ENCODE results near the gene GID8. TPM values are rescaled to one million over a fixed set of nuclear protein-coding genes. Genes with fewer than 3 reads are reported as not detected.

GID8 gene
- total and polyA plus RNA-seq, 2 of the 13 experiments (the other 11 are each of a cell fraction or from before 2014, with no cell fraction given): 39.6 to 59.8 TPM

- H2AFZ ChIP-seq (ENCODE audit: low read length): no peak overlapping the region
- intact Hi-C loops (cut with micrococcal nuclease; ENCODE audit: unreplicated experiment) (no loop called here), in situ Hi-C loops (cut with HindIII; ENCODE audit: extremely low pct_ligation_motif_present, low pct_unique_long_range_greater_than_20kb) (no loop called here)
- WGBS (ENCODE audit: low lambda C conversion rate): 88% methylated on average over 9 of the region's 9 CpGs
- CTCF ChIA-PET (ENCODE audit: low intra/inter-chr PET ratio, low total read pairs): no interaction called here
- BruUV-seq (replicated peaks): no TSS peak
- DNase-seq (ENCODE audit: low spot score): no peak
- FAIRE-seq: no peak
- H3K9ac ChIP-seq (ENCODE audit: insufficient read depth, low read depth, low read length): no peak overlapping the region
- H3K27me3 ChIP-seq (ENCODE audit: control insufficient read depth in 1 of 2, insufficient read depth in 2 of 2, low read length in 2 of 2): no peaks in the 10 kb centered on the region
- H3K79me2 ChIP-seq (ENCODE audit: insufficient read depth, low read length): peaks cover 99% of the 10 kb centered on the region
- no peaks in the 10 kb centered on the region for H3K9me3 ChIP-seq (ENCODE audit: low read length)
- H3K36me3 ChIP-seq (replicated peaks in 1 of 2; ENCODE audit: control insufficient read depth in 1 of 2, insufficient read depth in 2 of 2, low read length in 2 of 2): peaks cover 17 to 38% of the 10 kb centered on the region in 2 experiments
- POLR2A ChIA-PET: interaction anchor here (1.1 kb wide), 1 partner anchor 22 kb away, joined by 3 read pairs; no protein-coding TSS in a partner anchor
- H3K4me1 ChIP-seq (ENCODE audit: insufficient read depth, low read length): peaks cover 91% of the 10 kb centered on the region
- peak overlapping the region; percentile 10; the same call in 1 of the 2 replicates for H3K4me2 ChIP-seq (ENCODE audit: low read depth, low read length)
- peak overlapping the region; percentile 2 for H3K27ac ChIP-seq (ENCODE audit: extremely low read length, insufficient read depth, low read length)
- peaks cover 81% of the 10 kb centered on the region for H4K20me1 ChIP-seq (ENCODE audit: insufficient read depth, low read length)
- H3K4me3 ChIP-seq (replicated peaks in 1 of 3; ENCODE audit: insufficient read depth in 1 of 3, low read depth in 2 of 3, low read length in 3 of 3): no peak overlapping the region
- no peak for ATAC-seq
- TF ChIP-seq HINFP (CRISPR knock-in tag; IDR thresholded peaks at IDR 0.05; ENCODE audit: low read depth): no peak
- TF ChIP-seq ZNF850 (CRISPR knock-in tag; conservative IDR thresholded peaks at IDR 0.05): no peak
- no peak for TF ChIP-seq ZNF234 (CRISPR knock-in tag; conservative IDR thresholded peaks at IDR 0.05)
- TF ChIP-seq ZNF788 (CRISPR knock-in tag; IDR thresholded peaks at IDR 0.05; ENCODE audit: borderline replicate concordance): no peak
- no peak for TF ChIP-seq MED13 (CRISPR knock-in tag; IDR thresholded peaks at IDR 0.05)
- TF ChIP-seq BCL6 (CRISPR knock-in tag; IDR thresholded peaks at IDR 0.05): peak; percentile 10; the same call in 1 of the 2 replicates
- no peak for TF ChIP-seq ZNF382 (CRISPR knock-in tag; IDR thresholded peaks at IDR 0.05; ENCODE audit: borderline replicate concordance)
- no peak for TF ChIP-seq ZNF609 (CRISPR knock-in tag; IDR thresholded peaks at IDR 0.05; ENCODE audit: borderline replicate concordance)
- no peak for TF ChIP-seq ZNF883 (CRISPR knock-in tag; IDR thresholded peaks at IDR 0.05; ENCODE audit: not compliant biosample characterization)
- TF ChIP-seq KLF13 (CRISPR knock-in tag; IDR thresholded peaks at IDR 0.05): no peak
- TF ChIP-seq RBM22 (optimal IDR thresholded peaks at IDR 0.05; ENCODE audit: low read length): peak; percentile 48
- TF ChIP-seq ZBTB38 (CRISPR knock-in tag; IDR thresholded peaks at IDR 0.05): no peak
- no peak for TF ChIP-seq ZMYM2 (CRISPR knock-in tag; IDR thresholded peaks at IDR 0.05)
- TF ChIP-seq ELK4 (CRISPR knock-in tag; IDR thresholded peaks at IDR 0.05; ENCODE audit: borderline replicate concordance): no peak
- peak; percentile 29; the same call in 1 of the 2 replicates for TF ChIP-seq THRA (CRISPR knock-in tag; IDR thresholded peaks at IDR 0.05; ENCODE audit: borderline replicate concordance)
- no peak for TF ChIP-seq GFI1 (CRISPR knock-in tag; IDR thresholded peaks at IDR 0.05; ENCODE audit: borderline replicate concordance)
- TF ChIP-seq ZBTB7B (CRISPR knock-in tag; IDR thresholded peaks at IDR 0.05): no peak
Observed at GRCh38 chr20:62931464-62931863, 6.5 kb upstream of the GID8 start.
